ENCODE results near the gene CA14. TPM values are rescaled to one million over a fixed set of nuclear protein-coding genes. Genes with fewer than 3 reads are reported as not detected.

CA14 gene
- not detected in 2 replicates for total RNA-seq

GRCh38 chr1:150257624-150258585 lies at the start of gene CA14:
Gene CA14, plus strand, starts transcription at chr1:150257774. Its CDS starts 355 bp downstream, at chr1:150258129.

GRCh38 chr1:150235852-150236613 lies 21.5 kb upstream of the CA14 start, which contains the start of gene ANP32E:
Gene ANP32E, minus strand, starts transcription at chr1:150236112. Its CDS starts 326 bp downstream, at chr1:150235786.

DNA sequence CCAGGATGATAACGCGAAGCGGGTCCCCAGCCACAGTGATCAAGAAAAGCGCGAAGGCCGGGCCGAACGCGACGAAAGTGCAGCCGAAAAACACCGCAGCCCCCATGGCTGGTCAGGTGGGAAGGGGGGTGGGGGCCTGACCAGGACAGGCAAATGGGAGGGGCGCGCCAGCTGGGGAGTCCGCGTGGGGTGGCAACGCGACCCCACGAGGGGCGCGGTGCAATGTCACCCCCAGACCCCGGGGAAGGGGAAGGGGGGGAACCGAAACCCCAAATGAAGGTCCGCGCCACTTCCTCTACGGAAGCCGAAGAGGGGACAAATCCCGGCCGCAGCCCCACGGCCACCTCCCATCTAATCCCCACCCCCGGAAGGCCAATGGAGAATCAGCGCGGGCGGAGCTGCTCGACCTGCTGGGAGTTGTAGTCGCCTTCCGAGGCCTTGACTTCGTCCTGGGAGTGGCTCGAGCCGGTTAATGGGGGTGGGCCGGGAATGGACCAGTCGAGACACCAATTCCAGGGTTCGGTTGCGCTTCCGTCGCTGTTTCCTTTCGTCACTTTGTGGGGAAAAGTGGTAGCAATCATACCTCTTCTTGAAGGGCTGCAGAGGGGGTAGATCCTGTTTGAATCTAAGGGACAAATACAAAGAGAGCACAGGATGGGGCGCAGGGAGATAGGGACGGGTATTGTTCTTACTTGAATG lies 11.3 kb downstream of the CA14 start, which contains the start of gene APH1A:
TSS of gene APH1A (minus strand) at position 312 of the 699 bp plus-strand sequence. CDS start at position 106, 206 bp downstream.

GRCh38 chr1:150281758-150282557 lies 24.4 kb downstream of the CA14 start, which contains the start of gene CIART:
Gene CIART, plus strand, starts transcription at chr1:150282554. Its CDS starts 714 bp downstream, at chr1:150283268.

GRCh38 chr1:150293433-150294253 lies 36.1 kb downstream of the CA14 start, which contains the start of gene MRPS21:
Gene MRPS21, plus strand, starts transcription at chr1:150293861. Its CDS starts 506 bp downstream, at chr1:150294367.

Other genes starting within 250 kb of the CA14 start
- gene OTUD7B, start 247.0 kb upstream of the CA14 start, total RNA-seq: 7.1 and 11.2 TPM in 2 replicates
- gene VPS45, start 190.0 kb upstream of the CA14 start, total RNA-seq: 18.6 and 20.2 TPM in 2 replicates
- 23.3 and 30.1 TPM in 2 replicates for gene PLEKHO1, start 107.9 kb upstream of the CA14 start, total RNA-seq
- 9.2 and 13.3 TPM in 2 replicates for gene ANP32E, start 21.7 kb upstream of the CA14 start, total RNA-seq
- 56.1 and 65.0 TPM in 2 replicates for gene APH1A, start 11.2 kb downstream of the CA14 start, total RNA-seq
- gene C1orf54, start 15.0 kb downstream of the CA14 start, total RNA-seq: 11.8 and 16.6 TPM in 2 replicates
- 2.9 and 8.5 TPM in 2 replicates for gene CIART, start 24.8 kb downstream of the CA14 start, total RNA-seq
- gene MRPS21, start 36.1 kb downstream of the CA14 start, total RNA-seq: 47.2 and 54.9 TPM in 2 replicates
- 17.2 and 19.6 TPM in 2 replicates for gene PRPF3, start 63.8 kb downstream of the CA14 start, total RNA-seq
- 14.4 and 14.5 TPM in 2 replicates for gene RPRD2, start 106.4 kb downstream of the CA14 start, total RNA-seq
- gene TARS2, start 229.6 kb downstream of the CA14 start, total RNA-seq: 10.5 and 12.0 TPM in 2 replicates

All from cardiac ventricle fibroblast (primary cell).